GM19035 (cell line): ENCODE data around the gene NTRK2.

Experiments
- ATAC-seq: cut with Tn5 transposase; IDR thresholded peaks from one replicate; pipeline ENCODE4 v1.9.1; 2021; ENCODE audit not compliant: unreplicated experiment

NTRK2 gene

DNA sequence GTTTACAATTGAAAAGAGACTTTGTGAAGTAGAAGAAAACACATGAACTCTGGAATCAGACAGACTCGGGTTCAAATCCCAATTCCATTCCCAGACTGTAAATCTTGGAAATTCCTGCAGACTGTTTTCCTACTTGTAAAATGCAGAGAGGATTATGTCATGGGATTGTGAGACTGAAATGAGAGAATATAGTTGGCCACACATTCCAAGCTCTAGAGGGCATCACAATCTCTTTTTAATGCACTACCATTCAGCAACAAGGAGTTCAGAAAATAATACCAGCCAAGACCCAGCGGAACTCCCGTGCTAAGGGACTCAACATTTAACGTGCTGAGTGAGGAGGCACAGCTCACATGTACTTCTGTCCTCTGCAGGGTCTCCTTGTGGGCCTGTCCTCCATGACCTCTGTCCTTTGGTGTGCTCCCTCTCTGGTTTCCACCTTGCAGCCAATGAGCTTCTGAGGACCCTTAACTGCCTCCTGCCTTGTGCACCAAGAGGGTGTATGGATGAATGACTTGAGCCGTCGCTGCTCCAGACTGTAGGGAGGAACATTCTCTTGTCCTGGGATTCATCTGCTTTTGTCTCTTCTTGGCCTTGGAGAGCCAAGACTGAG, 263.5 kb downstream of the NTRK2 start:
- no peak for ATAC-seq

GRCh38 chr9:84935528-84936117, 266.1 kb downstream of the NTRK2 start:
- ATAC-seq, result no peak

GRCh38 chr9:84937180-84937579, 267.7 kb downstream of the NTRK2 start:
- ATAC-seq, result no peak

GRCh38 chr9:84937581-84937980, 268.1 kb downstream of the NTRK2 start:
- no peak for ATAC-seq

- no peak for ATAC-seq
These were observed 270.2 kb downstream of the NTRK2 start for GRCh38 chr9:84939774-84940173.

GRCh38 chr9:84940294-84940693, 270.8 kb downstream of the NTRK2 start:
- ATAC-seq, result no peak

DNA sequence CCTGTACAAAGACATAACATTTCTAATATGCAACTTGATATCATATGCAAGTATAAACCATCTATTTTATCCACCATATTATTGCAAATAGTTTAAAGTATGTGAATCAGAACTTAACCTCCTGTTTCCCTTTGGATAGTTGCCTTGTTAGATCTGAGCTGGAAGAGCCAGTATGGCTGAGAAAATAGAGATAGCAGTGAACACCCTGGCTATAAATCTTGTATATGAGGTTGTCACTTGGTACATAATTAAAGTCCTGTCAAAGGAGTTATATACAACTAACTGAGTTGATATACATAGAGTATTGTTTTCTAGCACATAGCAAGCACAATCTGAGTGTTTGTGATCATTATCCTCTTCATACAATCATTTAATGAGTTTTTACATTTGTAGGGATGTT, 272.3 kb downstream of the NTRK2 start:
- ATAC-seq, result no peak

DNA sequence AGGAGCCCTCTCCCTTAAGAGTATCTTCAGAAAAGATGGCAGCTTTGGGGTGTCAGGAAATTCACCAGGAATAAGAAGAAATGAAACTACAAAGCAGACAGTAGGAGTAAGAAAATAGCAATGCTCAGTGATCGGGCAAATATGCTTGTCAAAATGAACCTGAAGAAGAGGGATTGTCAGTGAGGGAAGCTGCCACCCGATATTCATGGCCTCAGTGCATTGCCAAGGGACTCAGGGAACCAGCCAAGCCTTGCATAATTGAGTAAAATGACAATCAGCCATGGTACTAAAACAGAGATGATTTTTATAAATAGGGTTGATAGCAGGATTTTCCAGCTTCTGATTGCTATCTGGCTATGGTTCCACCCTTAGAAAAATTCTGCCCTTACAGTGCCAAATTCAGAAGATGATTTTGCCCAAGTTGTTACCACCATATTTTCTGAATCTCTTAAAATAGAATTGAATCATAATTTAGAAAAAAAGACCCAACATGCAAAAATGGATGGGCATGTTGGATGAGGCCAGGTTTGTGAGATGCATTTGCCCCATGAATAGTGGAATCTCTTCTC, 274.0 kb downstream of the NTRK2 start:
- ATAC-seq, result no peak

- no peak for ATAC-seq
These were observed 276.5 kb downstream of the NTRK2 start for GRCh38 chr9:84945878-84946538.

- ATAC-seq, result no peak
These were observed 278.0 kb downstream of the NTRK2 start for GRCh38 chr9:84947412-84947972.

DNA sequence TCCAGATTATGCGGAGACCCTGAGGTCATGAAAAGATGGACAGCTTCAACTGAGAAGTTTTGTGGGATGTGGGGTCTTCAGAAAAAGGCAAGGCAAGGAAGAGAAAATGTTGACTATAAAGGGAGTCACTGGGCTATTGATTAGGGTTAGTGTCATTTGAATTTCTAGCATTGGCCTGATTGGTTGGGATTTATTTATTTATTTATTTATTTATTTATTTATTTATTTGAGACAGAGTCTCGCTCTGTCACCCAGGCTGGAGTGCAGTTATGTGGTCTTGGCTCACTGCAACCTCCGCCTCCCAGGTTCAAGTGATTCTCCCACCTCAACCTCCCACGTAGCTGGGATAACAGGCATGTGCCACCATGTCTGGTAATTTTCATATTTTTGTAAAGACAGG, 279.7 kb downstream of the NTRK2 start:
- ATAC-seq, result no peak

GRCh38 chr9:84949971-84950370, 280.4 kb downstream of the NTRK2 start:
- no peak for ATAC-seq

GRCh38 chr9:84950879-84951811, 281.6 kb downstream of the NTRK2 start:
- ATAC-seq, result no peak

DNA sequence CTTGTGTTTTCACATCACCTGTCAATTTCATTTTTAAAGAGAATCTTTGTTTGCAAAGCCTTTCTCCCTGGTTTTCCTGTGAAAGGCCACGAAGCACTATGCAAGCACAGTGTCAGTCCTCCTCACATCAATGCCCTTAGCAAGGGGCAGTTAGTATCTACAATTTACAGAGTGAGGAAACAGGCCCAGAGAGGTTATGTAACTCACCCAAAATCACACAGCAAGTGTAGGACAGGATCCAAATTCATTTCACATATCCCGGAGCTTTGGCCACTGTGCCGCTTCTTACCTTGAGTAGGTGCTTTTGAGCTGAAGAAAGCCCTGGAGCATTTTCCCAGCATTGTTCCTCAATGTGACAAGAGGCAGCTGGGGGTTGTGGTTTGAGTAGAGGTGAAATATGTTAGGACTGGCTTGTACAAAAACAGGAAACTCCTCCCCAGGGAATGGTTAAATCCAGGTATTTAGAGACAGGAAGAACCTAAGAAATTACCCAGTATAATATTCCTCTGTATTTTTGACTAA, 283.8 kb downstream of the NTRK2 start:
- no peak for ATAC-seq

DNA sequence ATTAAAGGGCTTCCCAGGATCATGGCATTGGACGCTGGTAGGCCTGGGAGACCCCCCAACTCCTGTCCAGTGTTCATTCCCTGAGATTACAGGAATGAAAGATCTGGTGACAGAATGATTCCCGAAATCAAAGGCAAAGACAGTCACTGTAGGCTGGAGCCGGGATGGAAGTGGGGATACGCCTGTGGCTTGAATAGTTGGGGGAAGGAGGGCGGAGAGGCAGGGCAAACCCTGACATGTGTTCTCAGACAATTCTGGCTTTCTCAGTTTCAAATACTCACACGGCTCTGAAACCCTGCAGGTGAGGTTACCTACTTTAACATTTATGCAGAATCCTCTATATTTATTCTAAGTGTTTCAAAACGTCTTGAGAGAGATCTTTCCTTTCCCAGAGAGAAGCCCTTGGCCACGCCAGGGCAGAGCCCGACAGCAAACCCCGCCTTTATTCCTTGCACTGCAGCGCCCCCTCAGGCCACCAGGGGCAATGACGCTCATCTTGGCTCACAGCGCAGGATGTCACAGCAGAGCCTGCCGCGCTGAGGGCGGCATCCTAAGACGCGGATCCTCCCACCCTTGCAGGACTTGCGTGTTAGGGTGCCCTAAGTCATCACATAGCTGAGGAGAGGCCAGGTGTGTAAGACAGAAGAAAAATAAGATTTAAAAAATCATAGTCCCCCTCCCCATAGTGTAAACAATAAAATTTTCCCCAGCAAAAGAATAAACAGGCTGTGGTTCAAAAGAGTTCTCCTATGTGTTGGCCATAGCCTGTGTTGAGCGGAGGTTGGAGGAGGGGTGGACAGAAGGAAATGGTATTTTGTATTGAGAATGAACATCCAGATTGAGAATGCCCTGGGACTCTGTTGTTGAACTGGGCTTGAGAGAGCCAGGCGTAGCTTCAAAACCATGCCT, 284.5 kb downstream of the NTRK2 start:
- peak; percentile 98 for ATAC-seq

- ATAC-seq, result no peak
These were observed 285.6 kb downstream of the NTRK2 start for GRCh38 chr9:84955155-84955554.

GRCh38 chr9:84955971-84956370, 286.4 kb downstream of the NTRK2 start:
- no peak for ATAC-seq

DNA sequence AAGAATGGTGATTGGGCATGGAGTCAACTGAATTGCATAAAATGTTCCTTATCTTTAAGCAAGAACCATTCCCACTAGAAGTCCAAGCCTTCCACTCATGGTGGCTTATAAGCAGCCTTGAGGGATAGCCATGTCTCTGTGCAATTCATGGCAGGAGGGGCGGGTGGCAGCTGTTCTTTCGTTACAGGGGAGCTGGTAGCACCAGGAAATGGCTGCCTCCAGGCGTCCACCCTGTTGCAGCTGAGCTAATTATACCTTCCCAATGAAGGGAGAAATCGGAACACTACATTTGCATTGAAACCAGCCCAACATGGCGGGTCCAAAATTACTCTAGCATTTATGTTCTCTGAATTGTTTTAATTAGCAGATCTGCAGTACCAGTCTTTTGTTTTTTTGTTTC, 289.8 kb downstream of the NTRK2 start:
- ATAC-seq, result no peak
